Measurements from ENCODE around the gene SENP2.
"Not testable (repeated sequence)": the region's sequence is repeated elsewhere in the genome, so short reads cannot be mapped to it uniquely, and the experiment has no call there.

SENP2 gene

DNA sequence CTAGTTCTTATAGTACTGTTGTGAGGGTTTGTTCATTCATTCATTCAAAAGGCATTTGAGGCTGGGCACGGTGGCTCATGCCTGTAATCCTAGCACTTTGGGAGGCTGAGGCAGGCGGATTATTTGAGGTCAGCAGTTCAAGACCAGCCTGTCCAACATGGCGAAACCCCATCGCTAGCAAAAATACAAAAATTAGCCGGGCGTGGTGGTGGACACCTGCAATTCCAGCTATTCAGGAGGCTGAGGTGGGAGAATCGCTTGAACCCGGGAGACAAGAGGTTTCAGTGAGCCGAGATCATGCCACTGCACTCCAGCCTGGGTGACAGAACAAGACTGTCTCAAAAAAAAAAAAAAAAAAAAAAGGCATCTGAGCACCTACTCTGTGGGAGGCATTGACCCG is 75.2 kb downstream of the SENP2 start:
- not testable (repeated sequence) for H3K4me3 ChIP-seq (ENCODE audit: low read depth, low read length)

DNA sequence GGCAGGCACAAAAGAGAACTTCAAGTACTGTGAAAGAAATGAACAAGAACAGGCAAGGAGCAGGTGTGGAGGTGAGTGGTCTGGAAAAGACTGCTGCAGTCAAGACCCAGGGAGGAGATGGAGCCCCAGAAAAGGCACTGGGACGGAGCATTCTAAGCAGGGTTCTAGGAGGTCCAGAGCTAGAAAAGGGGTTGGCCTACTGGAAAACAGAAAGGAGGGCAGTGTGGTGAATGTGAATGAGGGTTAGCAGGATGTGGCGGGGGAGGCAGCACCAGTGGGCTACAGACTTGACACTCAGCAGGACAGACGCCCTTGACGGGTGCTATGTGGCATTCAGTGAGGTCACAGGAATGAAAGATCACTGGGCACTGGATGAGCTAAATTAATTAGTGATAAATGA is 75.7 kb downstream of the SENP2 start:
- no peak overlapping the region for H3K4me3 ChIP-seq (ENCODE audit: low read depth, low read length)
- no peak for DNase-seq (ENCODE audit: low read depth)

More for the DNA sequence above, 75.2 kb downstream of the SENP2 start:
- DNase-seq (ENCODE audit: low read depth) = not testable (repeated sequence)

DNA sequence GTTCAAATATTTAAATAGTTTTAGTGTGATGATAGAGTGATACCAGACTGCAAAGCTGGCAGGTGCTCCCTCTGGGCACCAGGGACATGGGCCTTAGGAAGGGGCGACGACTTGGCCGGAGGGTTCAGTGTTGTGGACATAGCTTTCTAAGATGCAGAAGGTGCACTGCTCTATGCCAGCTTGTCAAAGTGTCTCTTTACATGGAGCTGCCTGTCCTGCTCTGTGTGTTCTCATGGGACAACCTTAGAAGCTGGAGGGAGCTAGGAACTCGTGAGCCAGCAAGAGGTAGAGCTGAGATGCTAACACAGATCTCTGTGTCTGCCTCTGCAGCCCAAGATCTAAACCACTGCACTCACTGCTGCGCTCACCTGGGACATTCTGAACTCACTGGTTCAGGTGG is 77.8 kb downstream of the SENP2 start:
- no peak overlapping the region for H3K4me3 ChIP-seq (ENCODE audit: low read depth, low read length)
- DNase-seq (ENCODE audit: low read depth) = no peak

DNA sequence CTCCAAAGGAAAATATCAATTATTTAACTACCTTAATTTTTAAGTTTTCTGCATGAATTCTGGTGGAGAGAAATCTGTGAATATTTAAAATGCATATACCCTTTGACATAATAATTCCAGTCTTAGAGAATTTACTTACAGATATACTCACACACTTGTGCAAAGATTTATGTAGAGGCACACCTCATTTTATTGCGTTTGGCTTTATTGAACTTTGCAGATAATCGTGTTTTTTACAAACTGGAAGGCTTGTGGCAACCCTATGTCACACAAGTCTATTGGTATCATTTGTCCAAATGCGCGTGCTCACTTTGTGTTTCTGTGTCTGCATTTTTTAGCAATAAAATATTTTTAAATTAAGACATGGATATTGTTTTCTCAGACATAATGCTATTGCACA is 81.5 kb downstream of the SENP2 start:
- DNase-seq (ENCODE audit: low read depth) = no peak
- H3K4me3 ChIP-seq (ENCODE audit: low read depth, low read length) = no peak overlapping the region

DNA sequence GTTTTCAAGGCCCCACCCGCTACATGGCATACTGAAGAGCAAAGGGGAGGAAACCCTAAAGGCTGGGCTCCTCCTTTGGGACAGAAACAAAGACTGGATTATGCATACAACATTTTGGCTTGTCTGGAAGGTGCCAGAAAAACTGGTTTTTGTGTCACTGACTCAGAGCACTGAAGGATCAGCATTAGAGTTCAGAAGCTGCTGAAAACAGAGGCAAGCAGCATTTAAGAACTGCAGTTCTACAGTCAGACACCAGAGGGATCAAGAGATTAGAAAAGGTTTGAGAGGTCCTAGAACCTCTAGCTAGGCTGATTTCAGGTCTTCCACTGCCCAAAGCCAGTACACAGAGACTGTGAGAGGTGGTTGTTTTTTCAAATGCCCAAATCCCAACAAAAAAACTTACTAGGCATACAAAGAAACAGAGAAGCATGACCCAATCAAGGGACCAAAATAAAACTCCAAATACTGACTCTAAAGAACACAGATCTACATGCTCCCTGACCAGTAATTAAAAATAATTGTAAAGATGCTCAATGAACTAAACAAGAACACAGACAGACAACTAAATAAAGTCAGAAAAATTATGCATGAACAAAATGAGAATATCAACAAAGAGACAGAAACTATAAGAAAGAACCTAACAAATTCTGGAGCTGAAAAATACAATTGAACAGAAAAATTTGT is 91.2 kb downstream of the SENP2 start:
- DNase-seq (ENCODE audit: low read depth) = peak; percentile 27

DNA sequence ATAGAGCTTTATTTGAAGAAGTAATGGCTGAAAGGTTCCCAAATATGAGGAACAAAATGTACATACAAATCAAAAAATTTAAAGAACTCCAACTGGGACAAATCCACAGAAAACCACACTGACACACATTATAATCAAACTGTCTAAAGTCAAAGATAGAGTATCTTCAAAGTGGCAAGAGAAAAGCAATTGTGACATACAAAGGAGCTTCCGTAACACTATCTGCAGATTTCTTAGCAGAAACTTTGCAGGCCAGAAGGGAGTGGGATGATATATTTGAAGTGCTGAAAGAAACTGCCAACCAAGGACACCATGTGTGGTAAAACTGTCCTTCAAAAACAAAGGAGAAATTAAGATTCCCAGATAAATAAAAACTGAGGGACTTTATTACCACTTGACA is 91.9 kb downstream of the SENP2 start:
- no peak overlapping the region for H3K4me3 ChIP-seq (ENCODE audit: low read depth, low read length)
- DNase-seq (ENCODE audit: low read depth) = no peak

More for the DNA sequence above, 91.2 kb downstream of the SENP2 start:
- H3K4me3 ChIP-seq (ENCODE audit: low read depth, low read length) = no peak overlapping the region

DNA sequence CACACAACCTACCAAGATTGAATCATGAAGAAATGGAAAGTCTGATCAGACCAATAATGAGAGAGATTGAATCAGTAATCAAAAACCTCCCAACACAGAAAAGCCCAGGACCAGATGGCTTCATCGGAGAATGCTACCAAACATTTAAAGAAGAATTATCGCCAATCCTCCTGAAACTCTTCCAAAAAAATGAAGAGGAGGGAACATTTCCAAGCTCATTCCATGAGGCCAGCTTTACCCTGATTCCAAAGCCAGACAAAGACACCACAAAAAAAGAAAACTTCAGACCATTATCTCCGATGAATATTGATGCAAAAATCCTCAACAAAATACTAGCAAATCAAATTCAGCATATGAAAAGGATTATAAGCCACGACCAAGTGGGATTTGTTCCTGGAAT is 94.1 kb downstream of the SENP2 start:
- DNase-seq (ENCODE audit: low read depth) = no peak
- no peak overlapping the region for H3K4me3 ChIP-seq (ENCODE audit: low read depth, low read length)
